HG02970 (cell line): ENCODE measurements around the gene GOLIM4.
A peak's percentile ranks its signal among the peaks of the same experiment; 100 is the strongest.

Source experiments
- ATAC-seq: cut with Tn5 transposase; IDR thresholded peaks from one replicate; pipeline ENCODE4 v1.9.1; 2021; ENCODE audit warnings: mild to moderate bottlenecking, moderate library complexity, moderate number of reproducible peaks; ENCODE audit not compliant: unreplicated experiment, low FRiP score

Gene GOLIM4

GRCh38 chr3:168100777-168101492 lies 5.2 kb upstream of the GOLIM4 start:
- no peak for ATAC-seq

- ATAC-seq, result no peak
Measured at GRCh38 chr3:168097381-168097780, 1.7 kb upstream of the GOLIM4 start.

GRCh38 chr3:168096210-168096652 lies 507 bp upstream of the GOLIM4 start:
- ATAC-seq, result peak; percentile 0

GRCh38 chr3:168094877-168095610 lies 680 bp downstream of the GOLIM4 start:
- ATAC-seq, result peak; percentile 36

- no peak for ATAC-seq
Measured at GRCh38 chr3:168094580-168094876, 1.2 kb downstream of the GOLIM4 start.

GRCh38 chr3:168093790-168094189 lies 1.9 kb downstream of the GOLIM4 start:
- no peak for ATAC-seq

GRCh38 chr3:168093229-168093628 lies 2.5 kb downstream of the GOLIM4 start:
- ATAC-seq, result no peak

GRCh38 chr3:168091941-168092340 lies 3.8 kb downstream of the GOLIM4 start:
- ATAC-seq, result no peak

- no peak for ATAC-seq
Measured at GRCh38 chr3:168091302-168091858, 4.3 kb downstream of the GOLIM4 start.

- no peak for ATAC-seq
Measured at GRCh38 chr3:168090306-168091085, 5.2 kb downstream of the GOLIM4 start.

- ATAC-seq, result no peak
Measured at GRCh38 chr3:168089179-168089771, 6.4 kb downstream of the GOLIM4 start.

- ATAC-seq, result peak; percentile 65
Measured at GRCh38 chr3:168088106-168088720, 7.5 kb downstream of the GOLIM4 start.

- ATAC-seq, result no peak
Measured at GRCh38 chr3:168087539-168087938, 8.2 kb downstream of the GOLIM4 start.

- no peak for ATAC-seq
Measured at GRCh38 chr3:168086541-168087260, 9.0 kb downstream of the GOLIM4 start.

GRCh38 chr3:168085491-168086119 lies 10.1 kb downstream of the GOLIM4 start:
- ATAC-seq, result no peak

- ATAC-seq, result no peak
Measured at GRCh38 chr3:168083906-168084305, 11.8 kb downstream of the GOLIM4 start.

- ATAC-seq, result no peak
Measured at GRCh38 chr3:168081856-168082255, 13.9 kb downstream of the GOLIM4 start.

- no peak for ATAC-seq
Measured at GRCh38 chr3:168081171-168081771, 14.5 kb downstream of the GOLIM4 start.
